ENCODE data around the gene OTOGL.

OTOGL gene

GRCh38 chr12:80107221-80107620 is 7.9 kb downstream of the OTOGL start:
- no peak overlapping the region for H3K4me2 ChIP-seq (ENCODE audit: low read depth, low read length)

GRCh38 chr12:80116735-80117134 is 17.4 kb downstream of the OTOGL start:
- Histone ChIP-seq H3K27ac (ENCODE audit: low read length) (no peak overlapping the region), H3K9me2 (replicated peaks; ENCODE audit: insufficient read depth, low read length) (no peaks in the 10 kb centered on the region), H2AFZ (ENCODE audit: low read length) (no peak overlapping the region), H3K9me3 (replicated peaks; ENCODE audit: insufficient read depth, low read length) (no peaks in the 10 kb centered on the region), H3K79me2 (ENCODE audit: low read length) (no peaks in the 10 kb centered on the region), H3K27me3 (replicated peaks; ENCODE audit: insufficient read depth, low read length) (no peaks in the 10 kb centered on the region), H3K4me1 (ENCODE audit: low read length) (no peaks in the 10 kb centered on the region), H3F3A (ENCODE audit: insufficient read depth, low read length) (no peaks in the 10 kb centered on the region), H3K9ac (ENCODE audit: low read length) (no peak overlapping the region), H3K36me3 (replicated peaks; ENCODE audit: insufficient read depth, low read length) (no peaks in the 10 kb centered on the region), H3K4me3 (ENCODE audit: low read length) (no peak overlapping the region), H3K4me2 (ENCODE audit: low read depth, low read length) (no peak overlapping the region), H4K20me1 (ENCODE audit: insufficient read depth, low read length) (no peaks in the 10 kb centered on the region)
- no peak for TF ChIP-seq EZH2phosphoT487 (IDR thresholded peaks at IDR 0.05; ENCODE audit: low read length)
- DNase-seq, result no peak

More at GRCh38 chr12:80107221-80107620, 7.9 kb downstream of the OTOGL start:
- DNase-seq, result no peak
- no peaks in the 10 kb centered on the region for H3K9me3 ChIP-seq (replicated peaks; ENCODE audit: insufficient read depth, low read length)
- H3F3A ChIP-seq (ENCODE audit: insufficient read depth, low read length), result no peaks in the 10 kb centered on the region
- H3K27me3 ChIP-seq (replicated peaks; ENCODE audit: insufficient read depth, low read length), result no peaks in the 10 kb centered on the region
- H3K79me2 ChIP-seq (ENCODE audit: low read length), result no peaks in the 10 kb centered on the region
- no peak overlapping the region for H3K27ac ChIP-seq (ENCODE audit: low read length)
- H3K9ac ChIP-seq (ENCODE audit: low read length), result no peak overlapping the region
- no peaks in the 10 kb centered on the region for H3K36me3 ChIP-seq (replicated peaks; ENCODE audit: insufficient read depth, low read length)
- no peaks in the 10 kb centered on the region for H3K4me1 ChIP-seq (ENCODE audit: low read length)
- no peak for TF ChIP-seq EZH2phosphoT487 (IDR thresholded peaks at IDR 0.05; ENCODE audit: low read length)
- TF ChIP-seq EZH2 (optimal IDR thresholded peaks at IDR 0.05; ENCODE audit: low read depth, low read length), result no peak
- TF ChIP-seq CTCF (IDR thresholded peaks at IDR 0.05; ENCODE audit: low read length), result no peak
- no peak overlapping the region for H2AFZ ChIP-seq (ENCODE audit: low read length)
- no peak overlapping the region for H3K4me3 ChIP-seq (ENCODE audit: low read length)
- no peaks in the 10 kb centered on the region for H4K20me1 ChIP-seq (ENCODE audit: insufficient read depth, low read length)
- no peaks in the 10 kb centered on the region for H3K9me2 ChIP-seq (replicated peaks; ENCODE audit: insufficient read depth, low read length)

- Histone ChIP-seq H3F3A (ENCODE audit: insufficient read depth, low read length) (no peaks in the 10 kb centered on the region), H3K27ac (ENCODE audit: low read length) (no peak overlapping the region), H3K9me3 (replicated peaks; ENCODE audit: insufficient read depth, low read length) (no peaks in the 10 kb centered on the region), H4K20me1 (ENCODE audit: insufficient read depth, low read length) (no peaks in the 10 kb centered on the region), H3K27me3 (replicated peaks; ENCODE audit: insufficient read depth, low read length) (no peaks in the 10 kb centered on the region), H3K36me3 (replicated peaks; ENCODE audit: insufficient read depth, low read length) (no peaks in the 10 kb centered on the region), H3K4me2 (ENCODE audit: low read depth, low read length) (no peak overlapping the region), H3K9me2 (replicated peaks; ENCODE audit: insufficient read depth, low read length) (no peaks in the 10 kb centered on the region), H3K4me3 (ENCODE audit: low read length) (no peak overlapping the region), H3K79me2 (ENCODE audit: low read length) (no peaks in the 10 kb centered on the region), H2AFZ (ENCODE audit: low read length) (no peak overlapping the region), H3K9ac (ENCODE audit: low read length) (no peak overlapping the region), H3K4me1 (ENCODE audit: low read length) (no peaks in the 10 kb centered on the region)
- DNase-seq, result no peak
- TF ChIP-seq EZH2phosphoT487 (IDR thresholded peaks at IDR 0.05; ENCODE audit: low read length), result no peak
Observed at GRCh38 chr12:80118565-80119324, 19.4 kb downstream of the OTOGL start.

GRCh38 chr12:80120994-80121393 is 21.7 kb downstream of the OTOGL start:
- TF ChIP-seq EZH2phosphoT487 (IDR thresholded peaks at IDR 0.05; ENCODE audit: low read length) (no peak), CTCF (IDR thresholded peaks at IDR 0.05; ENCODE audit: low read length) (no peak), EZH2 (optimal IDR thresholded peaks at IDR 0.05; ENCODE audit: low read depth, low read length) (no peak)
- Histone ChIP-seq H3K4me3 (ENCODE audit: low read length) (no peak overlapping the region), H3K9ac (ENCODE audit: low read length) (no peak overlapping the region), H3K27me3 (replicated peaks; ENCODE audit: insufficient read depth, low read length) (no peaks in the 10 kb centered on the region), H3K9me2 (replicated peaks; ENCODE audit: insufficient read depth, low read length) (no peaks in the 10 kb centered on the region), H3F3A (ENCODE audit: insufficient read depth, low read length) (no peaks in the 10 kb centered on the region), H3K9me3 (replicated peaks; ENCODE audit: insufficient read depth, low read length) (no peaks in the 10 kb centered on the region), H3K27ac (ENCODE audit: low read length) (no peak overlapping the region), H3K36me3 (replicated peaks; ENCODE audit: insufficient read depth, low read length) (no peaks in the 10 kb centered on the region), H3K4me2 (ENCODE audit: low read depth, low read length) (no peak overlapping the region), H3K4me1 (ENCODE audit: low read length) (no peaks in the 10 kb centered on the region), H3K79me2 (ENCODE audit: low read length) (no peaks in the 10 kb centered on the region), H2AFZ (ENCODE audit: low read length) (no peak overlapping the region), H4K20me1 (ENCODE audit: insufficient read depth, low read length) (no peaks in the 10 kb centered on the region)
- no peak for DNase-seq

All from MM.1S (cell line).